Gastroesophageal sphincter (tissue), 3 donors: ENCODE data around the gene MAFG.

Experiments used
- EP300 ChIP-seq: sonication (generic); formaldehyde crosslinking; IDR thresholded peaks from one replicate; pipeline ENCODE4 v1.6.1; 2017; ENCODE audit warnings: antibody characterized with exemption, mild to moderate bottlenecking
- POLR2A ChIP-seq, 2 donors: fragments of 450-650 bp; IDR thresholded peaks; one replicate each; pipeline ENCODE4 v1.6.1; 2017; ENCODE audit warnings: antibody characterized with exemption in 2 of 2, mild to moderate bottlenecking in 2 of 2, moderate library complexity in 1 of 2
- TF ChIP-seq, protein P1 (sequence below), 4 experiments: fragments of 200-600 bp in 2 of 4; fragments of 450-650 bp in 2 of 4; sonication (generic) in 1 of 4; IDR thresholded peaks; one replicate each; pipeline ENCODE4 v1.5.1; 2017 to 2019; ENCODE audit warnings: antibody characterized with exemption in 4 of 4, mild to moderate bottlenecking in 2 of 4, moderate library complexity in 2 of 4

DNA sequence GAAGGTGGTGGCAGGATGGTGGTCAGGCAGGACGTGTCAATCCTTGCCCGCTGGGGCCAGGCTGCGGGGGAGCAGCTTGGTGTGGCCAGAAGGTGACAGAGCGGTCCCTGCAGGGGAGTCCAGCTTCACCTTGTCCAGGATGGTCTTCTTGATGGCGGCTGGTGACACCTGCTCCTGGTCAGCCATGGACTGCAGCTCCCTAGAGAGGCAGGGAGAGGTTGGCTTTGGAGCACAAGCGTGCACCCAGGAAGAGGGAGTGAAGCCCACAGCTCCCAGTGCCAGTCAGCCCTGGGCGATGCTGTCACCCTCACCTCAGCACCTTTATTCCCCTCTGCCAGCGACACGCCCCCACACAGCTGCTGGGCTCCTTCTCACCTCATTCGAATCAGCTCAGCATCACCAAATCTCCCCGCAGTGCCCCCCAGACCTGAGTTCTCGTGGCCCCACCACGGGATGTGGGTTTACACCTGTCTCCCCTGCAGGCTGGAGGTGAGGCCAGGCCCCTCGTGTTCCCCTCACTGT, 5.7 kb upstream of the MAFG start:
- TF ChIP-seq POLR2A (IDR thresholded peaks at IDR 0.05) (no peak), EP300 (no peak)
- TF ChIP-seq, protein P1, sequence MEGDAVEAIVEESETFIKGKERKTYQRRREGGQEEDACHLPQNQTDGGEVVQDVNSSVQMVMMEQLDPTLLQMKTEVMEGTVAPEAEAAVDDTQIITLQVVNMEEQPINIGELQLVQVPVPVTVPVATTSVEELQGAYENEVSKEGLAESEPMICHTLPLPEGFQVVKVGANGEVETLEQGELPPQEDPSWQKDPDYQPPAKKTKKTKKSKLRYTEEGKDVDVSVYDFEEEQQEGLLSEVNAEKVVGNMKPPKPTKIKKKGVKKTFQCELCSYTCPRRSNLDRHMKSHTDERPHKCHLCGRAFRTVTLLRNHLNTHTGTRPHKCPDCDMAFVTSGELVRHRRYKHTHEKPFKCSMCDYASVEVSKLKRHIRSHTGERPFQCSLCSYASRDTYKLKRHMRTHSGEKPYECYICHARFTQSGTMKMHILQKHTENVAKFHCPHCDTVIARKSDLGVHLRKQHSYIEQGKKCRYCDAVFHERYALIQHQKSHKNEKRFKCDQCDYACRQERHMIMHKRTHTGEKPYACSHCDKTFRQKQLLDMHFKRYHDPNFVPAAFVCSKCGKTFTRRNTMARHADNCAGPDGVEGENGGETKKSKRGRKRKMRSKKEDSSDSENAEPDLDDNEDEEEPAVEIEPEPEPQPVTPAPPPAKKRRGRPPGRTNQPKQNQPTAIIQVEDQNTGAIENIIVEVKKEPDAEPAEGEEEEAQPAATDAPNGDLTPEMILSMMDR (IDR thresholded peaks at IDR 0.05), result no peak
